ENCODE results near the gene GRID1. TPM values are rescaled to one million over a fixed set of nuclear protein-coding genes. Genes with fewer than 3 reads are reported as not detected.

The GRID1 gene
- polyA plus RNA-seq, 1 donor (not counting 4 experiments of a cell fraction or from before 2014, with no cell fraction given) = 0.01 TPM

DNA sequence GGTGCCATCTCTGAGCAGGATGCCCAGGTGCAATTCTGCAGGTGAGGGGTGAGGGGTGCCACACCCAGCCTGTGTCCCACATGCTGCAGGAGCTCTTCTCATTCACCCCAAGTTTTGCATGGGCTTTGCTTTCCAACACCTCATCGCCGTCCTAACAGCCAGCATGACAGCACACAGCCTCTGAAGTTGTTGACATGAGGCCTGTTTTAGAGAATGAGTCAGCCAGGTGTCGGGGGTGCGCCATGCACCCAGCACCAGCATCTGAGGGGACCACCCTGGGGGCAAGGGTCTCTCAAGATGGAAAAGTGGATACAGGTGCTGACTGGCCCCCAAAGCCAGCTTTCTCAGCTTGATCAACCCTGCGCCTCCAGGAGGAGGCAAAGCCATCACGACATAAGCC, 146.0 kb downstream of the GRID1 start:
- TF ChIP-seq CTCF (optimal IDR thresholded peaks at IDR 0.05 in 1 of 3, IDR thresholded peaks at IDR 0.05 in 1 of 3, conservative IDR thresholded peaks at IDR 0.05 in 1 of 3; ENCODE audit: extremely low read depth in 1 of 3, insufficient read depth in 2 of 3, low read length in 3 of 3) = no peak
- no peak for TF ChIP-seq EZH2 (IDR thresholded peaks at IDR 0.05; ENCODE audit: low read length)
- no peak for FAIRE-seq

GRCh38 chr10:86219271-86219670, 147.3 kb downstream of the GRID1 start:
- H2AFZ ChIP-seq (ENCODE audit: control insufficient read depth, low read length) = no peak overlapping the region
- TF ChIP-seq CTCF (optimal IDR thresholded peaks at IDR 0.05 in 1 of 3, IDR thresholded peaks at IDR 0.05 in 1 of 3, conservative IDR thresholded peaks at IDR 0.05 in 1 of 3; ENCODE audit: extremely low read depth in 1 of 3, insufficient read depth in 2 of 3, low read length in 3 of 3) (no peak), EZH2 (IDR thresholded peaks at IDR 0.05; ENCODE audit: low read length) (no peak)
- no peaks in the 10 kb centered on the region for H3K27me3 ChIP-seq (ENCODE audit: control insufficient read depth, extremely low read depth, insufficient read depth, low read length)
- no peaks in the 10 kb centered on the region for H3K9me3 ChIP-seq (ENCODE audit: control insufficient read depth, low read depth, low read length)
- H3K79me2 ChIP-seq (ENCODE audit: control insufficient read depth, insufficient read depth, low read length) = no peaks in the 10 kb centered on the region
- no peaks in the 10 kb centered on the region for H4K20me1 ChIP-seq (ENCODE audit: control insufficient read depth, extremely low read depth, insufficient read depth, low read length)
- dilution Hi-C loops (cut with MboI; ENCODE audit: extremely low pct_ligation_motif_present, low sequenced_read_pairs) = no loop called here
- no peak overlapping the region for H3K4me3 ChIP-seq (ENCODE audit: control insufficient read depth in 2 of 3, extremely low read depth in 1 of 3, insufficient read depth in 2 of 3, low read depth in 1 of 3, low read length in 3 of 3)
- no peak for FAIRE-seq
- no peak overlapping the region for H3K9ac ChIP-seq (ENCODE audit: control insufficient read depth, extremely low read depth, insufficient read depth, low read length)
- no peak overlapping the region for H3K27ac ChIP-seq (ENCODE audit: control insufficient read depth, insufficient read depth, low read length)
- H3K9me1 ChIP-seq (ENCODE audit: control insufficient read depth, extremely low read depth, insufficient read depth, low read length) = no peaks in the 10 kb centered on the region
- H3K36me3 ChIP-seq (ENCODE audit: control insufficient read depth in 2 of 2, extremely low read depth in 1 of 2, insufficient read depth in 2 of 2, low read length in 2 of 2) = no peaks in the 10 kb centered on the region
- DNase-seq (ENCODE audit: low read depth, low spot score) = no peak
- no peaks in the 10 kb centered on the region for H3K4me1 ChIP-seq (ENCODE audit: control insufficient read depth, extremely low read depth, insufficient read depth, low read length)
- H3K4me2 ChIP-seq (ENCODE audit: control insufficient read depth, extremely low read depth, insufficient read depth, low read depth, low read length) = no peak overlapping the region

More for the DNA sequence above, 146.0 kb downstream of the GRID1 start:
- H3K27me3 ChIP-seq (ENCODE audit: control insufficient read depth, extremely low read depth, insufficient read depth, low read length) = no peaks in the 10 kb centered on the region
- no peaks in the 10 kb centered on the region for H3K36me3 ChIP-seq (ENCODE audit: control insufficient read depth in 2 of 2, extremely low read depth in 1 of 2, insufficient read depth in 2 of 2, low read length in 2 of 2)
- no peak overlapping the region for H3K27ac ChIP-seq (ENCODE audit: control insufficient read depth, insufficient read depth, low read length)
- dilution Hi-C loops (cut with MboI; ENCODE audit: extremely low pct_ligation_motif_present, low sequenced_read_pairs) = no loop called here
- no peak overlapping the region for H3K4me3 ChIP-seq (ENCODE audit: control insufficient read depth in 2 of 3, extremely low read depth in 1 of 3, insufficient read depth in 2 of 3, low read depth in 1 of 3, low read length in 3 of 3)
- DNase-seq (ENCODE audit: low read depth, low spot score) = no peak
- H3K9me3 ChIP-seq (ENCODE audit: control insufficient read depth, low read depth, low read length) = no peaks in the 10 kb centered on the region
- no peak overlapping the region for H3K9ac ChIP-seq (ENCODE audit: control insufficient read depth, extremely low read depth, insufficient read depth, low read length)
- no peaks in the 10 kb centered on the region for H3K9me1 ChIP-seq (ENCODE audit: control insufficient read depth, extremely low read depth, insufficient read depth, low read length)
- no peaks in the 10 kb centered on the region for H3K79me2 ChIP-seq (ENCODE audit: control insufficient read depth, insufficient read depth, low read length)
- H2AFZ ChIP-seq (ENCODE audit: control insufficient read depth, low read length) = no peak overlapping the region
- H4K20me1 ChIP-seq (ENCODE audit: control insufficient read depth, extremely low read depth, insufficient read depth, low read length) = no peaks in the 10 kb centered on the region
- H3K4me1 ChIP-seq (ENCODE audit: control insufficient read depth, extremely low read depth, insufficient read depth, low read length) = no peaks in the 10 kb centered on the region
- no peak overlapping the region for H3K4me2 ChIP-seq (ENCODE audit: control insufficient read depth, extremely low read depth, insufficient read depth, low read depth, low read length)
